GM18499 (cell line): ENCODE results near the gene CACNA1E.

Experiments used
- ATAC-seq: cut with Tn5 transposase; IDR thresholded peaks from one replicate; pipeline ENCODE4 v1.9.1; 2021; ENCODE audit warnings: moderate number of reproducible peaks; ENCODE audit not compliant: insufficient read depth, unreplicated experiment

The CACNA1E gene

GRCh38 chr1:181482521-181483284 is 614 bp upstream of the CACNA1E start:
- no peak for ATAC-seq

- ATAC-seq = no peak
Measured at GRCh38 chr1:181484821-181485220, 1.5 kb downstream of the CACNA1E start.

- ATAC-seq = no peak
Measured at GRCh38 chr1:181485287-181486097, 2.2 kb downstream of the CACNA1E start.

GRCh38 chr1:181486098-181486420 is 2.7 kb downstream of the CACNA1E start:
- ATAC-seq = no peak

- ATAC-seq = no peak
Measured at GRCh38 chr1:181488866-181489265, 5.5 kb downstream of the CACNA1E start.

- ATAC-seq = no peak
Measured at GRCh38 chr1:181490276-181490675, 7.0 kb downstream of the CACNA1E start.

- no peak for ATAC-seq
Measured at GRCh38 chr1:181490740-181491712, 7.7 kb downstream of the CACNA1E start.

GRCh38 chr1:181493166-181493565 is 9.8 kb downstream of the CACNA1E start:
- ATAC-seq = no peak

- ATAC-seq = no peak
Measured at GRCh38 chr1:181493885-181494284, 10.6 kb downstream of the CACNA1E start.

- no peak for ATAC-seq
Measured at GRCh38 chr1:181496759-181497158, 13.4 kb downstream of the CACNA1E start.

- ATAC-seq = no peak
Measured at GRCh38 chr1:181497870-181498269, 14.6 kb downstream of the CACNA1E start.

GRCh38 chr1:181499825-181500224 is 16.5 kb downstream of the CACNA1E start:
- ATAC-seq = no peak

- no peak for ATAC-seq
Measured at GRCh38 chr1:181500636-181501035, 17.3 kb downstream of the CACNA1E start.

GRCh38 chr1:181501612-181502011 is 18.3 kb downstream of the CACNA1E start:
- ATAC-seq = no peak

GRCh38 chr1:181503171-181503810 is 20.0 kb downstream of the CACNA1E start:
- ATAC-seq = no peak

GRCh38 chr1:181504399-181504842 is 21.1 kb downstream of the CACNA1E start:
- peak; percentile 30 for ATAC-seq

- ATAC-seq = no peak
Measured at GRCh38 chr1:181506563-181507353, 23.4 kb downstream of the CACNA1E start.

- ATAC-seq = no peak
Measured at GRCh38 chr1:181508486-181509165, 25.3 kb downstream of the CACNA1E start.
